Neuron (in vitro differentiated cells): ENCODE data around the gene GRIK1.
"Not testable (repeated sequence)": the region's sequence is repeated elsewhere in the genome, so short reads cannot be mapped to it uniquely, and the experiment has no call there.

Source experiments
- H2AFZ ChIP-seq: one replicate; pipeline ENCODE4 v1.6.1; 2013; ENCODE audit warnings: low read depth, mild to moderate bottlenecking, inconsistent platforms, low read length, moderate library complexity
- H3K27me3 ChIP-seq: one replicate; pipeline ENCODE4 v1.6.1; 2013; ENCODE audit warnings: low read length; ENCODE audit not compliant: insufficient read depth
- H3K36me3 ChIP-seq: one replicate; pipeline ENCODE4 v1.6.1; 2013; ENCODE audit warnings: low read length; ENCODE audit not compliant: insufficient read depth
- H3K4me1 ChIP-seq: one replicate; pipeline ENCODE4 v1.6.1; 2013; ENCODE audit warnings: low read length; ENCODE audit not compliant: insufficient read depth
- H3K4me3 ChIP-seq: 2 replicates; pipeline ENCODE4 v1.5.1; 2013; ENCODE audit warnings: mild to moderate bottlenecking, low read length, moderate library complexity
- H3K9me3 ChIP-seq: one replicate; pipeline ENCODE4 v1.6.1; 2013; ENCODE audit warnings: low read length

GRIK1 gene

GRCh38 chr21:29939924-29940275 is at the start of gene GRIK1:
GRIK1 (minus strand) TSS chr21:29939996.
- Histone ChIP-seq H3K27me3 (peaks cover 20% of the 10 kb centered on the region), H3K4me1 (peaks cover 11% of the 10 kb centered on the region), H2AFZ (peak within 1 kb of the TSS; percentile 74), H3K4me3 (peak within 1 kb of the TSS; percentile 65), H3K36me3 (no peaks in the 10 kb centered on the region), H3K9me3 (no peaks in the 10 kb centered on the region)

- Histone ChIP-seq H3K4me1 (no peaks in the 10 kb centered on the region), H3K4me3 (no peak overlapping the region), H3K27me3 (no peaks in the 10 kb centered on the region), H2AFZ (no peak overlapping the region), H3K9me3 (peaks cover 3% of the 10 kb centered on the region), H3K36me3 (no peaks in the 10 kb centered on the region)
Observed at GRCh38 chr21:29987762-29988161, 48.0 kb upstream of the GRIK1 start.

- H3K4me3 ChIP-seq = no peak overlapping the region
- H3K27me3 ChIP-seq = no peaks in the 10 kb centered on the region
- H3K9me3 ChIP-seq = peaks cover 3% of the 10 kb centered on the region
- H2AFZ ChIP-seq = no peak overlapping the region
- H3K36me3 ChIP-seq = no peaks in the 10 kb centered on the region
- no peaks in the 10 kb centered on the region for H3K4me1 ChIP-seq
Observed at GRCh38 chr21:29985866-29986265, 46.1 kb upstream of the GRIK1 start.

- no peak overlapping the region for H3K4me3 ChIP-seq
- H3K9me3 ChIP-seq = no peaks in the 10 kb centered on the region
- H2AFZ ChIP-seq = no peak overlapping the region
- H3K27me3 ChIP-seq = no peaks in the 10 kb centered on the region
- no peaks in the 10 kb centered on the region for H3K36me3 ChIP-seq
- H3K4me1 ChIP-seq = no peaks in the 10 kb centered on the region
Observed at GRCh38 chr21:29979043-29979442, 39.2 kb upstream of the GRIK1 start.

- no peaks in the 10 kb centered on the region for H3K27me3 ChIP-seq
- no peak overlapping the region for H2AFZ ChIP-seq
- H3K36me3 ChIP-seq = no peaks in the 10 kb centered on the region
- no peak overlapping the region for H3K4me3 ChIP-seq
- no peaks in the 10 kb centered on the region for H3K4me1 ChIP-seq
- no peaks in the 10 kb centered on the region for H3K9me3 ChIP-seq
Observed at GRCh38 chr21:29975776-29976175, 36.0 kb upstream of the GRIK1 start.

- H3K36me3 ChIP-seq = no peaks in the 10 kb centered on the region
- peaks cover 20% of the 10 kb centered on the region for H3K4me1 ChIP-seq
- no peaks in the 10 kb centered on the region for H3K27me3 ChIP-seq
- H3K4me3 ChIP-seq = no peak overlapping the region
- H2AFZ ChIP-seq = no peak overlapping the region
- no peaks in the 10 kb centered on the region for H3K9me3 ChIP-seq
Observed at GRCh38 chr21:29973258-29973657, 33.5 kb upstream of the GRIK1 start.

- H3K4me1 ChIP-seq = peaks cover 15% of the 10 kb centered on the region
- H3K4me3 ChIP-seq = no peak overlapping the region
- no peaks in the 10 kb centered on the region for H3K36me3 ChIP-seq
- no peaks in the 10 kb centered on the region for H3K9me3 ChIP-seq
- no peaks in the 10 kb centered on the region for H3K27me3 ChIP-seq
- H2AFZ ChIP-seq = no peak overlapping the region
Observed at GRCh38 chr21:29961291-29962027, 21.7 kb upstream of the GRIK1 start.

- Histone ChIP-seq H3K9me3 (no peaks in the 10 kb centered on the region), H3K27me3 (no peaks in the 10 kb centered on the region), H3K36me3 (no peaks in the 10 kb centered on the region), H2AFZ (no peak overlapping the region), H3K4me1 (peaks cover 8% of the 10 kb centered on the region), H3K4me3 (no peak overlapping the region)
Observed at GRCh38 chr21:29958551-29958950, 18.8 kb upstream of the GRIK1 start.

GRCh38 chr21:29958035-29958434 is 18.2 kb upstream of the GRIK1 start:
- not testable (repeated sequence) for H3K9me3 ChIP-seq, H3K36me3 ChIP-seq, H2AFZ ChIP-seq, H3K4me3 ChIP-seq, H3K4me1 ChIP-seq, H3K27me3 ChIP-seq

- H3K4me1 ChIP-seq = no peaks in the 10 kb centered on the region
- no peaks in the 10 kb centered on the region for H3K9me3 ChIP-seq
- no peak overlapping the region for H3K4me3 ChIP-seq
- H3K36me3 ChIP-seq = no peaks in the 10 kb centered on the region
- no peaks in the 10 kb centered on the region for H3K27me3 ChIP-seq
- H2AFZ ChIP-seq = no peak overlapping the region
Observed at GRCh38 chr21:29953690-29954089, 13.9 kb upstream of the GRIK1 start.

GRCh38 chr21:29953072-29953471 is 13.3 kb upstream of the GRIK1 start:
- Histone ChIP-seq H2AFZ (no peak overlapping the region), H3K36me3 (no peaks in the 10 kb centered on the region), H3K4me1 (no peaks in the 10 kb centered on the region), H3K9me3 (no peaks in the 10 kb centered on the region), H3K4me3 (no peak overlapping the region), H3K27me3 (no peaks in the 10 kb centered on the region)

- Histone ChIP-seq H3K36me3 (no peaks in the 10 kb centered on the region), H2AFZ (no peak overlapping the region), H3K4me3 (no peak overlapping the region), H3K4me1 (no peaks in the 10 kb centered on the region), H3K9me3 (no peaks in the 10 kb centered on the region), H3K27me3 (no peaks in the 10 kb centered on the region)
Observed at GRCh38 chr21:29951911-29952310, 12.1 kb upstream of the GRIK1 start.

GRCh38 chr21:29949991-29950390 is 10.2 kb upstream of the GRIK1 start:
- no peak overlapping the region for H3K4me3 ChIP-seq
- H2AFZ ChIP-seq = no peak overlapping the region
- no peaks in the 10 kb centered on the region for H3K4me1 ChIP-seq
- no peaks in the 10 kb centered on the region for H3K9me3 ChIP-seq
- no peaks in the 10 kb centered on the region for H3K27me3 ChIP-seq
- no peaks in the 10 kb centered on the region for H3K36me3 ChIP-seq

- H3K4me1 ChIP-seq = no peaks in the 10 kb centered on the region
Observed at GRCh38 chr21:29947119-29947518, 7.3 kb upstream of the GRIK1 start.

More at GRCh38 chr21:29947119-29947518, 7.3 kb upstream of the GRIK1 start:
- Histone ChIP-seq H3K36me3 (no peaks in the 10 kb centered on the region), H3K4me3 (no peak overlapping the region), H3K27me3 (peaks cover under 1% of the 10 kb centered on the region), H3K9me3 (no peaks in the 10 kb centered on the region), H2AFZ (no peak overlapping the region)
